GM12891 (cell line): ENCODE data around the gene APLF.

Experiments
- POLR2A ChIP-seq: IDR thresholded peaks from 2 replicates; pipeline ENCODE4 v1.6.1; 2011; ENCODE audit warnings: low read depth, low read length, control low read depth
- POLR2AphosphoS5 ChIP-seq: IDR thresholded peaks from 2 replicates; pipeline ENCODE4 v1.6.1; 2011; ENCODE audit warnings: low read depth, low read length, control low read depth
- SPI1 ChIP-seq: IDR thresholded peaks from 2 replicates; pipeline ENCODE4 v1.6.1; 2011; ENCODE audit warnings: low read depth, low read length, control low read depth
- TAF1 ChIP-seq: IDR thresholded peaks from 2 replicates; pipeline ENCODE4 v1.6.1; 2011; ENCODE audit warnings: low read depth, low read length, control low read depth

DNA sequence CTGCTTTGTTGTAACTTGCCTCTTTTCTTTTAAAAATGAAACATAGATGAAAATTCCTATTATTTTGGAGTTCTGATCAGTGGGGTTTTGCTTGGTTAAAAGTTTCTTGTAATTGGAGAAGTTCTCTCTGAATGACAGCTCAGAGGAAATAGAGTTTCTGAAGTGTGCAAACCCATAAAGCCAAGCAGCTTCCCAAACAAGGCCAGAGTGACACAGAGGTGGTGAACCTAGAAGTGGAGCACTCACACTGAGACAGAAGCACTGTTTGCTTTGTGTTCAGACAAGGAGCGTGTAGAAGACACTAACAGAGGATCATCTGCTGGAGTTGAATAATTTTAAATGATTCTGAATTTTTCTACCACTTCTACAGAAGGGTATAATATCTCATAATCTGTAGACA lies 49.5 kb upstream of the APLF start:
- no peak for TF ChIP-seq POLR2A
- TF ChIP-seq POLR2AphosphoS5, result no peak
- TF ChIP-seq SPI1, result no peak
- TF ChIP-seq TAF1, result no peak
